HG02938 (cell line): ENCODE measurements around the gene ABCA5.
"Not testable (repeated sequence)": the region's sequence is repeated elsewhere in the genome, so short reads cannot be mapped to it uniquely, and the experiment has no call there.

Experiments used
- ATAC-seq: cut with Tn5 transposase; IDR thresholded peaks from one replicate; pipeline ENCODE4 v1.9.1; 2021; ENCODE audit warnings: mild to moderate bottlenecking, moderate library complexity; ENCODE audit not compliant: unreplicated experiment

ABCA5 gene

DNA sequence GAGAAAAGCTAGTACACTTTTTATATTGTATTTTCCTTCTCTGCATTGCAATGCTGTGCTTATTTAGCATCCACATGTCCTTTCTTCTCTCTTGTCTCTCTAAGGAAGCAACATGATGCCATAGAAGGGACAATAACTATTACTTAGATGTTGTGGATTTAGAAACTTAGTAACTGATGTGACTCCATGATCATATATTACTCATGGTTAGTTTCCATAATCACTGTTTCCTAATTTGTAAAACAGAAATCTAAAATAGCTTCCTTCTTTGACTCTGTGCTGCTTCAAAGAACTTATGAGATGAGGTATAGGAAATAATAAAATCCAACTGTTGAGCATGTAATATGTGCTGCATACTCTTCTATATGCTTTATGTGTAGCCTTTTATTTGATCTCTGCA is 6.6 kb upstream of the ABCA5 start:
- no peak for ATAC-seq

DNA sequence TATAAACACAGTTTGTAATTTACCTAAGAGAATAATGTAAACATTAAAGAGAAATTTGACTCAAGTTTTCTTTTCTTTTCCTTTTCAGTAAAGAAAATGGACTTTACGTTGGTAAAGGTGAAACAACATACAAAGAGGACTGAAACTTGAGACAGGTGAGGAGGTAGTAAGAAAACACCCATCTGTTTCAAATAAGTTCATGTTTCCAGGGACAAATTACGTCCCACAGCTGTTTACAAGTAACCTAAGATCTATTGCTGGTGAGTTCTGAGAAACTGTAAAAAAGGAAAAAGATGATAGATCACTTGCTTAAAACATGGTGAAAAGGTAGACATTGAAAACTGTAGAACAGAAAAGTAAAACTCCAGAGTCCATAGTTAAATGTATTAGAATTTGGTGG is 4.8 kb upstream of the ABCA5 start:
- ATAC-seq = no peak

DNA sequence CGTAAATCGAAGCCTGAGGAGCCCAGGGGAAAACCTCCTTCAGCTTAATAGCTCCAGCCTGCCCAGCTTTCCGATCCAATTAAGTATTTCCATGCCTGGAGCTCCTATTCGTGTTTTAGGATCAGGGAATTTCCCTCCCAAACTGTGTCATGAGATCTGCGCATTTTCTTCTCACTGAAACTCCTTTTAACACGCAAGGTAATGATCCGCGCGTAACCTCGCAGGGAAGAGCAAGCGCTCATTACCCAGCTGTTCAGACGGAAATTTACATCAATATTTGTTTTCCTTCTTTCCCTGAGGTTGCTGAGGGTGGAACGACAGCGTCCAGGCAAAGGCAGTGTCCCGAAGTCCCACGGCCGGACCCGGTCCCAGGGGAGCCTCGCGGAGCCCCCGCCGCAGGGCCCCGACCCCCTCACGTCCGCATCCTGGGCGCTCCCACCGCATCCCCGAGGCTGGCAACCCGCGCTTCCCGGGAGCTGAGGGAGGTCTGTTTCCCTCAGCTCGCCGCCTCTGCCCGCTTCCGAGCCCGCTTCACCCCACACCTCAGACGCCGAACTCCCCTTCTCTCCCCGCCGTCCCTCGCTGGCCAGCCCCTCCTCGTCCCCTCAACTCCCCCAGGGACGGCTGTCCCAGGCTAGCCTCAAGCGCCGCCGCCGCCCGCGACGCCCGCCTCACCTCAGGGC is 415 bp downstream of the ABCA5 start:
- ATAC-seq = peak; percentile 6

DNA sequence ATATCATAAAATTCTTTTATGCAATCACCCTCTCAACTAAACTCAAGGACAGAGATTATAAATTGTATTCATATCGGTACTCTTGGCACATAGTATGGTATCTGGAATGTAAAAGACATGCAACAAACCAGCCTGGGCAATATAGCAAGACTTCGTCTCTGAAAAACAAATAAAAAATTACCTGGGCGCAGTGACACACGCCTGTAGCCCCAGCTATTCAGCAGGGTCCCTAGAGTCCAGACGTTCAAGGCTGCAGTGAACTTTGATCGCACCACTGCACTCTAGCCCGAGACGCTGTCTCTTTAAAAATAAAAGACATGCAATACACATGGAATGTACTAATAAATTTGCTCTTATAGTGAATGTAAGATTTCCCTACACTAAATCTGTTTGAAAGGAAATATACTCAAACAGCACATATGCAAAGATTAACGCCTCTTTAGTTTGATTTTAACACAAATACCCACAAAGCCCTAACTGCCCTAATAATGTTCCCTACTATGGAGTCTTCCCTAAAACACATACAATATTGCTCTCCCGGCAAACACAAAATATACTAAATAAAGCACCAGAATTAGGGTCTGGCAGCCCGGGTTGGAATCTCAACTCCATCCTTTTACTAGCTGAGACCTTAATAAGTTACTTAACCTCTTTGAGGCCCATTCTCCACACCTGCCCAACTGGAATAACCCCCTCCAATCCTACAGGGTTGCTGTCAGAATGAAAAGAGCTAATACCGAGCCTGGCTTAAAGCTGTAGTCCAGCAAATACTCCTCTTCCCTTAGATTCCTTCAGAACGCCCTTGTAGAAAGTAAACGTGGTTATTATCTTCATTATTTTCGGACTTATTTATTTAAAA is 1.2 kb downstream of the ABCA5 start:
- no peak for ATAC-seq

DNA sequence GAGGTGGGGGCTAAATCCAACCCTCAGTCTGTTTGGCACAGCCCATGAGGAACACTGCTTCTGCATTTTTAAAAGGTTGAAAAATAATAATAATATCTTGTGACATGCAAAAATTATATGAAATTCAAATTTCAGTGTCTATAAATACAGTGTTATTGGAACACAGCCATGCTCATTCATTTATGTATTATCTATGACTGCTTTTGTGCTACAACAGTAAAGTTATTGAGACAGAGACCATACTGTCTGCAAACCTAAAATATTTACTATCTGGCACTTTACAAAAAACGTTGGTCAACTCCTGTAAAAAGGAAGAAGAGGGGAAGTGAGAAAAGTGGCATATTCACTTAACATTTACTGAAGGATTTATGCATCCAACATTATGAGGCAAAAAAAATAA is 3.1 kb downstream of the ABCA5 start:
- ATAC-seq = no peak

DNA sequence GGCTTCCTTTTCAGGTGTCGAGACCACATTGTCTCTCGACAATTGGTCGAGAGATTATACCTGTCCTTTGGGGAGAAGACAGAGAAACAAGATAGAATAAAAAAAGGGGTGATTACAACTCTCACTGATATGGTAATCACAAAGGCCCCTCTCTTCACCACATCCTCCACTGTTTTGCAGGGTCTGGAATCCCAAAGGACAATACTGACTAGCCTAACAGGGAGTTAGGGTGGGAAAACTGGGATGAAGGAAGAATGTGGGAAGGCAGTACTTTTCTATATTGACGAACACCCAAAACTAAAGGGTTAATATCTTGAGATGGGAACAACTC is 6.1 kb downstream of the ABCA5 start:
- no peak for ATAC-seq

DNA sequence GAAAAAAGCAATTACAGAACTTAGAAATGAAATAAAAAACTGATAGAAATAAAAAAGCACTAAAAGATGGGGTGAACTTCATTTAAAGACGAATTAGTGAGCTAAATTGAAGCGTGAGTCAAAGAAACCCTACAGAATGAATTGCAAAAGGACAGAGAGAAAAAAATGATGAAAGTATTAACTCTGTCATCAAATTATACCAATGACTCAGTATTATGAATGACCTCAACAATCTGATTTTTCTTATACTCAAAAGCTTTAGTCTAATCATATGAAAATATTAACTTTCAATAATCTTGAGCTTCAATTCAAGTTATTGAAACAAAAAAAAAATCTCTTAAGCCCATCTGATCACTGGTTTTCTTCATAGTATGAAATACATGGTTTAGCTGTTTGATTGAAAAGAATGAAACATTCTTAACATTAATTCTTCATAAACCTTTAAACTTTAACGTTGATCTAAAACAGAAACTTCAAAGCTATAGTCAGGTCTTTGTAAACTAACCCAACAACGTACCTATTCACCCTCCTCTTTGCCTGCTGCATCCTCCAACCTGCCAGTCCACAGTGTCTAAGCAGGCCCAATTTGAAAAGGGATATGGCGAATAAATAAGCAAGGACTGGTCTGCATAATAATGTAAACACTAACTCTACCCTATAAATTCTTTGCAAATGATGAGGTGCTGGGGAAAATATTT is 6.6 kb downstream of the ABCA5 start:
- no peak for ATAC-seq

DNA sequence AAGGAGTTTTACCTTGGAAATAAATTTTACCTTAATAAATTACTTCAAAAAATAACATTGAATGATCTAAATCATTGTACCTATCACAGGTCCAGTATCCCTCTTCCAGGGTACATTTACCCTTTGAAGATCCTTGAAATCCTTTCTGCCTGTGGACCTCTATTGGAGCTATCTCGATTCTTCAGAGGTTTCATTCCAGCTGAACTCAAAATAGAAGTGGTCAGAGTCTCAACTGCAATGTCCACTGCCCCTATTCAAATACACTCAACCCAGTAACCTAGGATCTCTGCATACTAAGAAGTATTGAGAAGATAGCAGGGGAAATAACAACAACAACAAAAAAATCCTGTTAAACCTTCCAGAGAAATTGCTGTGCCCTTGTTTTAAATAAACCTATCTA is 9.3 kb downstream of the ABCA5 start:
- ATAC-seq = no peak

DNA sequence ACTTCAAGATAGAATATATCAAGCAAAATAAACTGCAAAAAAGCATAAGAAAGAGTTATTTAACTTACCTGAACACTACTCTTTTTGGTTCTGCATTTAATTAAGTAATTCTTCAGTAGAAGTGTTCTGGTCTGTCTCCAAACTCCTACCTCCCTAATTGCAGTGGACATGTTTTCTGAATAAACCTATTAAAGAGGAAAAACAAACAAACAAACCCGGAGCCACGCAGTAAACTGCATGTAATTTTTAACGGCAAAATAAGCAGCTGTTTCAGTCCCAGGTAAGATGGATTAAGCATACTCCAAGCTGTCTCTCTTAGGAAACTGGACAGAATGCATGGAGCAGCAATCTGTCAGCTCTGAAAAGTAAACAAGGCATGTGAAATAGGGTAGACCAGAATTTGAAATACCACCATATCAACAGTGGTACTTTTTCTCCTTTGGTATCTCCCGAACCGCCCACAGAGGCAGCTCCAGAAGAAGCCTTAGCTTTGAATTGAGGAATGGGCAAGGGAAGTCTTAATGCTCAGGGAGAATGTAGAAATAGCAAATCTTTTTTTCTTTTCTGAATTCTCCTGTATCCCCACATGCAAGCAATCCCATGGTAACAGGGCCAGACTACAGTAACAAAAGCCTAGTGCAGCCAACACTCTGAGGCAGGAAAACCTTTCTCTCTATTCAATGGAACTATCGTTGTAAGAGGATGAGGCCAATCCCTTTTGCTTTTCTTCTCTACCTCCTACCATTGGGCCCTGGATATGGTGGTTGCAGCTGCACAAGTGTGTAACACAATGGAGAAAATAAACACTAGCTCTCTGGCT is 12.5 kb downstream of the ABCA5 start:
- no peak for ATAC-seq

DNA sequence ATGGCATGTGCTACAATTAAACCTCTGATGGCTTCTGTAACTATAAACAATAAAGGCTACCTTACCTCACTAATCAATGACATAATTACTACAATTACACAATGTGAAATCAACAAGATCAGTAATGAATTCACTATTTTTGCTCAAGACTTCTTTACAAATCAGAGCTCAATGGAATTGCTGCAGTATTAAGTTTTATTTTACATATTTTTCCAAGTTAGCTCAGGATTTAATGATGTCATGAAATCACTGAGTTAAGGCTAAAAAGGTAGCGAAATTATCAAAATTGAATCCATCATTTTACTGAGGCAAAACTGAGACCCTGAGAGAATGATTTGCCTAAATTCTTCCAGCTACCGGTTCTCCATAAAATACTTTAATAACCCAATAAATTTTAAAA is 21.8 kb downstream of the ABCA5 start:
- no peak for ATAC-seq

DNA sequence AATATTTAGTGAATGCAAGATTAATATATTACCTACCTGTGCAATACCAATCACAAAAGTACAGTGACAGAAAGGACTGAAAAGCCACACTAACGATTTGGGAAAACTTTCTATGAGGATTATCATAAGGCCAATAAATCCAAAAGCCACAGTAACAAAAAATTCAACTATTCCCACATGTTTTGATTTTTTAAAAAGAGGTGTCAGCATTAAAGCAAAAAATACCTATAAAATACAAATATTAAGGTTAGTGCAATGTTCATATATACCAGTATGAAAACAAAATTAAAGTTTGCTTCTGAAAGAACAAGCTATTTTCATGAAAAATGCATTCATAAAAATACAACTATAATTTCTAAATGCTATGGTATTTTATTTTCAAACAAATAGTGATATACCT is 24.3 kb downstream of the ABCA5 start:
- ATAC-seq = no peak

DNA sequence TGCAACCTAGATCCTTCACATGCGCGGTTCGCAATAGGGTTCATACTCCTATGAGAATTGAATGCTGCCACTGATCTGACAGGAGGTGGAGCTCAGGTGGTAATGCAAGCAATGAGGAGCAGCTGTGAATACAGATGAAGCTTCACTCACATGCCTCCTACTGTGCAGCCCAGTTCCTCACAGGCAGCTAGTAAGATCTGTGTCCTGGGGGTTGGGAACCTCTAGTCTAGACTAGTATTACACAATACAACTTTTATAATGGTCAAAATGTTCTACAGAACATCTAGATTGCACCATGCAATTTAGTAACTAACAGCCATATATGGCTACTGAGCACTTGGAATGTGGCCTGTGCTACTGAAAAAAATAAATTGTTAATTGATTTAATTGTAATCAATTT is 26.7 kb downstream of the ABCA5 start:
- no peak for ATAC-seq

DNA sequence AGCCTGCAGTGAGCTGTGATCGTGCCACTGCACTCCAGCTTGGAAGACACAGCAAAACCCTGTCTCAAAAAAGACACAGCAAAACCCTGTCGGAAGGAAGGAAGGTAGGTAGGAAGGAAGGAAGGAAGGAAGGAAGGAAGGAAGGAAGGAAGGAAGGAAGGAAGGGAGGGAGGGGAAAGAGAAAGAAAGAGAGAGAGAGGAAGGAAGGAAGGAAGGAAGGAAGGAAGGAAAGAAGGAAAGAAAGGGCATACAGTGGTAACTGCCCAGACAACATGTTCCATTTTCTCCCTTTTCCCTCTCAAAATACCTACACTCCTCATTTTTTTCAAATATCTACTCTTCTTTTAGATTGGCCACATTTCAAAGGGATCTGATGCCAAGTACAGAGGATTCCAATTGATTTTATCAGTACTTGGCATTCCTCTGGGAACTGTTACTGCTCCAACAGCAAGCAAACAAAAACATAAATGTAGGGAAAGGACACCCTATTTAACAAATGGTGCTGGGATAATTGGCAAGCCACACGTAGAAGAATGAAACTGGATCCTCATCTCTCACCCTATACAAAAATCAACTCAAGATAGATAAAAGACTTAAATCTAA is 28.7 kb downstream of the ABCA5 start:
- ATAC-seq = not testable (repeated sequence)

DNA sequence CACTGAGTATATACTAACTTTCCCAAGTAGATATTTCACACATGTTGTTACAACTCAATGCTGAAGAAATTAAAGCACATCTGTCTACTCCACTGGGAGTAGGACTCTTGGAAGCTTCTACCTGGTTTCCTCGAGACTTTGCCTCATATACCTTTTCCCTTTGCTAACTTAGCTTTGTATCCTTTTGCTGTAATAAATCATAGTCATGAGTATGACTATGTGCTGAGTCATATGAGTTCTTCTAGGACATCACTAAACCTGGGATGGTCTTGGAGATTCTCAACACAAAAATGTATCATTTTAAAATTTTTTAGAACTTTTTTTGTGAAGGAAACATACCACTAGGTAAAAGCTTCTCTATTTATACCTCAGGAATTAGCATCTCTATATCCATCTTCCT is 39.8 kb downstream of the ABCA5 start:
- ATAC-seq = no peak

DNA sequence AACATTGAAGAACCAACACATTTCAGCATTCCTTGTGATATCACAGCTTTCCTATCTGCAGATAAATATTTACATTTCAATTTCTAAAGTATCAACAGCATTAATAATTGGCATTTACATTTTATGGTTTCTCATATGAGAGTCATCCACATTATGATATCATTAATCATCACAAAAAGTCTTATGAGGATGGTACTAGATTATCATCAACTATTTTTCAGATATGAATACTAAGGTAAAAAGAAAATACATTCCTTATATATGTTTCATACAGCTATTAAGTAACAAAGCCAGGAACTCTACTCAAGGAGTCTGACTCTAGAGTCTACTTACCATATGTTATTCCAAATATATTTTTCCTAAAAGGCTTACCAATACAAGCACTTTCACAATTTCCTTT is 40.7 kb downstream of the ABCA5 start:
- ATAC-seq = no peak

DNA sequence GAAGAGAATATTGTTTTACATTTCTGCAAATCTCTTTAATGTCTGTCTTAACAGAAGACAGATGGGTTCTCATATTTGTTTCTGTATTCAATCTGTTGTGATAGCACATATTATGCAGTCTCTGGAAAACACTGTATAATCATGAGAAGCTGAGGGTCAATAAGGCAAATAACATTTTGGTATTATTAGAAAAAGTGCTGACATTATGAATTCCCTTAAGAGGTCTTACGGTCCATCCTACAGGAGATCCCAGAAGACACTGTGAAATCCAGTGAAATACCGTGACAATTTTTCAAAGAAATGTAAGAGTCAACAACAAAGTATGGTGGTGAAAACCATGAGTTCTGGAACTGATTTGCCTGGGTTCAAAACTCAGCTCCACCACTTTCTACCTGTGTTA is 42.3 kb downstream of the ABCA5 start:
- ATAC-seq = no peak

DNA sequence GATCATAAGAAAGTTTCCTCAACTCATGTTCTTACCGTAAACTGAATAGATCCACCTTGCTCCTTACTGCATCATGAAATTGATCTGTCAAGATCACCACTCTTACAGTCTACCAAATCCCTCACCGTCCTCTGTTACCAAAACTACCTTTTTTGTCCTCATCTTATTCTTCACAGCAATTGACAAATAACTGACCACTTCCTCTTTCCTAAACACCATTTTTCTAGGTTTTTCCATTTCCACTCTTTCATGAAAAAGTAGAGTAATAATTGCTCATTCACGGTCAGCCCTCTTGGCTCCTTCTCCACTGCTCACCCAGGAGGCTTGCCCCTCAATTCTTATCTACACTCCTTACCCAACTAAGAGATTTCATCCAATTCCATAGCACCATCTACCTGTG is 44.9 kb downstream of the ABCA5 start:
- ATAC-seq = no peak

DNA sequence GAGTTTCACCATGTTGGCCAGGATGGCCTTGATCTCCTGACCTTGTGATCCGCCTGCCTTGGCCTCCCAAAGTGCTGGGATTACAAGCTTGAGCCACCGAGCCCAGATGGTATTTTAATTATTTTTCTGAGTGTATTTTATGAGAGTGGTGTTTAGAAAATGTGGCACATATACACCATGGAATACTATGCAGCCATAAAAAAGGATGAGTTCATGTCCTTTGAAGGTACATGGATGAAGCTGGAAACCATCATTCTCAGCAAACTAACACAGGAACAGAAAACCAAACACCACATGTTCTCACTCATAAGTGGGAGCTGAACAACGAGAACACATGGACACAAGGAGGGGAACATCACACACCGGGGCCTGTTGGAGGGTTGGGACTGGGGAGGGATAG is 50.7 kb downstream of the ABCA5 start:
- ATAC-seq = not testable (repeated sequence)

DNA sequence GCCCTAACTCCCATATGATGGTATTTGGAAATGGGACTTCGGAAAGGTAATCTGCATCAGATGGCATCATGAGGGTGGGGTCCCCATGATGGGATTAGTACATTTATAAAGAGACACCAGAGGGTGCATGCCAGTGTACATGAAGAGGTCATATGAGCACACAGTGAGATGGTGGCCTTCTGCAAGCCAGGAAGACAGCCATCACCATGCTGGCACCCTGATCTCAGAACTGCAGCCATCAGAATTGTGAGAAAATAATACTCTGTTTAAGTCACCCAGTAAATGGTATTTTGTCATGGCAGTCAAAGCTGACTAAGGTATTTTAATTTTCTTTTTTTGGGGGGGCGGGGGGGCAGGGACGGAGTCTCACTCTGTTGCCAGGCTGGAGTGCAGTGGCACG is 51.2 kb downstream of the ABCA5 start:
- no peak for ATAC-seq

DNA sequence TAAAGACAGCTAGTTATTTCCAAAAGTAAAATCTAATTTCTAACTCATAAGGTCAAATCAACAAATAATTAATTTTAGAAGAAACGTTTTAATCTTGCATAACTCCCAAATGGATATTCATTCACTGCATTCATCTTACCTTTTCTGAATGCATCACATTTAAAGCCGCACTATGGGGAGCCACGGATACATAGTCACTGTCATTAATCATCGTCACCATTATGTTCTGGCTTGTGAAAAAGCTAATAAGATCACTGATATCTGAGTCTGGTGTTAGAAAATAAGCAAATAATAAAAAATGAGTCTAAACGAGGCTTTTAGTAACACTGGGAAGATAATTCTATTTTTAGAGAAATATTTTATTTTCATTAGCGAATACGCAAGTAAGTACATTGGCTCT is 55.9 kb downstream of the ABCA5 start:
- no peak for ATAC-seq
